ENCODE measurements around the gene PTEN. TPM values are rescaled to one million over a fixed set of nuclear protein-coding genes. Genes with fewer than 3 reads are reported as not detected.
"Not testable (repeated sequence)": the region's sequence is repeated elsewhere in the genome, so short reads cannot be mapped to it uniquely, and the experiment has no call there.

The PTEN gene
- total RNA-seq, 2 experiments from 2014 or later = 44.5 to 50.8 TPM

- H3K9me3 Mint-ChIP-seq = no peaks in the 10 kb centered on the region
Measured at GRCh38 chr10:87875929-87876571, 12.6 kb downstream of the PTEN start.

GRCh38 chr10:87878664-87879459 lies 15.4 kb downstream of the PTEN start:
- Mint-ChIP-seq H3K4me1 (peaks cover 33% of the 10 kb centered on the region), H3K36me3 (peaks cover 36% of the 10 kb centered on the region), H3K27ac (peak overlapping the region; percentile 4), H3K27me3 (no peaks in the 10 kb centered on the region), H3K4me3 (no peak overlapping the region), H3K9me3 (no peaks in the 10 kb centered on the region)
- no peak for DNase-seq

More at GRCh38 chr10:87875929-87876571, 12.6 kb downstream of the PTEN start:
- Mint-ChIP-seq H3K27me3 (no peaks in the 10 kb centered on the region), H3K27ac (no peak overlapping the region), H3K4me1 (peaks cover 41% of the 10 kb centered on the region), H3K36me3 (peaks cover 27% of the 10 kb centered on the region), H3K4me3 (no peak overlapping the region)
- no peak for DNase-seq

GRCh38 chr10:87880336-87880735 lies 16.9 kb downstream of the PTEN start:
- H3K9me3 Mint-ChIP-seq = no peaks in the 10 kb centered on the region
- DNase-seq = no peak
- H3K4me1 Mint-ChIP-seq = peaks cover 26% of the 10 kb centered on the region
- H3K36me3 Mint-ChIP-seq = peaks cover 38% of the 10 kb centered on the region
- no peak overlapping the region for H3K4me3 Mint-ChIP-seq
- H3K27ac Mint-ChIP-seq = no peak overlapping the region
- H3K27me3 Mint-ChIP-seq = no peaks in the 10 kb centered on the region

- not testable (repeated sequence) for H3K4me3 Mint-ChIP-seq
- H3K27ac Mint-ChIP-seq = peak overlapping the region; percentile 38
Measured at GRCh38 chr10:87881373-87882059, 18.1 kb downstream of the PTEN start.

GRCh38 chr10:87882555-87883294 lies 19.3 kb downstream of the PTEN start:
- DNase-seq = no peak
- H3K9me3 Mint-ChIP-seq = peaks cover 18% of the 10 kb centered on the region
- no peak overlapping the region for H3K4me3 Mint-ChIP-seq
- H3K36me3 Mint-ChIP-seq = peaks cover 60% of the 10 kb centered on the region
- peaks cover 32% of the 10 kb centered on the region for H3K4me1 Mint-ChIP-seq
- peak overlapping the region; percentile 75 for H3K27ac Mint-ChIP-seq
- no peaks in the 10 kb centered on the region for H3K27me3 Mint-ChIP-seq

More at GRCh38 chr10:87881373-87882059, 18.1 kb downstream of the PTEN start:
- not testable (repeated sequence) for DNase-seq, H3K27me3 Mint-ChIP-seq, H3K9me3 Mint-ChIP-seq
- H3K4me1 Mint-ChIP-seq = peaks cover 28% of the 10 kb centered on the region
- peaks cover 49% of the 10 kb centered on the region for H3K36me3 Mint-ChIP-seq

- Mint-ChIP-seq H3K27ac (no peak overlapping the region), H3K9me3 (peaks cover 18% of the 10 kb centered on the region), H3K27me3 (no peaks in the 10 kb centered on the region), H3K4me3 (no peak overlapping the region), H3K4me1 (peaks cover 27% of the 10 kb centered on the region), H3K36me3 (peaks cover 47% of the 10 kb centered on the region)
- DNase-seq = no peak
Measured at GRCh38 chr10:87886635-87887034, 23.2 kb downstream of the PTEN start.

- no peak overlapping the region for H3K4me3 Mint-ChIP-seq
Measured at GRCh38 chr10:87887146-87887545, 23.7 kb downstream of the PTEN start.

GRCh38 chr10:87887548-87888289 lies 24.3 kb downstream of the PTEN start:
- Mint-ChIP-seq H3K4me1 (peaks cover 21% of the 10 kb centered on the region), H3K36me3 (peaks cover 45% of the 10 kb centered on the region)
- DNase-seq = no peak

More at GRCh38 chr10:87887146-87887545, 23.7 kb downstream of the PTEN start:
- Mint-ChIP-seq H3K27ac (no peak overlapping the region), H3K36me3 (peaks cover 42% of the 10 kb centered on the region), H3K27me3 (no peaks in the 10 kb centered on the region), H3K9me3 (peaks cover 18% of the 10 kb centered on the region), H3K4me1 (peaks cover 23% of the 10 kb centered on the region)
- no peak for DNase-seq

GRCh38 chr10:87895430-87895829 lies 32.0 kb downstream of the PTEN start:
- H3K4me3 Mint-ChIP-seq = no peak overlapping the region
- peaks cover 29% of the 10 kb centered on the region for H3K4me1 Mint-ChIP-seq
- DNase-seq = no peak
- no peaks in the 10 kb centered on the region for H3K27me3 Mint-ChIP-seq
- H3K36me3 Mint-ChIP-seq = peaks cover 55% of the 10 kb centered on the region
- peaks cover 22% of the 10 kb centered on the region for H3K9me3 Mint-ChIP-seq
- H3K27ac Mint-ChIP-seq = no peak overlapping the region

More at GRCh38 chr10:87887548-87888289, 24.3 kb downstream of the PTEN start:
- Mint-ChIP-seq H3K27ac (no peak overlapping the region), H3K27me3 (no peaks in the 10 kb centered on the region), H3K4me3 (no peak overlapping the region), H3K9me3 (peaks cover 18% of the 10 kb centered on the region)

GRCh38 chr10:87896216-87896615 lies 32.8 kb downstream of the PTEN start:
- H3K27ac Mint-ChIP-seq = no peak overlapping the region
- H3K27me3 Mint-ChIP-seq = no peaks in the 10 kb centered on the region
- H3K36me3 Mint-ChIP-seq = peaks cover 62% of the 10 kb centered on the region
- DNase-seq = no peak
- peaks cover 34% of the 10 kb centered on the region for H3K4me1 Mint-ChIP-seq
- H3K9me3 Mint-ChIP-seq = peaks cover 28% of the 10 kb centered on the region
- H3K4me3 Mint-ChIP-seq = no peak overlapping the region

GRCh38 chr10:87897957-87898356 lies 34.5 kb downstream of the PTEN start:
- Mint-ChIP-seq H3K4me1 (peaks cover 29% of the 10 kb centered on the region), H3K36me3 (peaks cover 75% of the 10 kb centered on the region), H3K9me3 (peaks cover 41% of the 10 kb centered on the region)
- H3K27ac Mint-ChIP-seq, DNase-seq, H3K27me3 Mint-ChIP-seq, H3K4me3 Mint-ChIP-seq: not testable (repeated sequence)

- not testable (repeated sequence) for H3K27me3 Mint-ChIP-seq, H3K4me3 Mint-ChIP-seq, H3K27ac Mint-ChIP-seq, DNase-seq
- Mint-ChIP-seq H3K4me1 (peaks cover 33% of the 10 kb centered on the region), H3K36me3 (peaks cover 92% of the 10 kb centered on the region), H3K9me3 (peaks cover 53% of the 10 kb centered on the region)
Measured at GRCh38 chr10:87903396-87903795, 40.0 kb downstream of the PTEN start.

GRCh38 chr10:87913156-87913921 lies 49.9 kb downstream of the PTEN start:
- no peak for DNase-seq
- H3K36me3 Mint-ChIP-seq = peaks cover 69% of the 10 kb centered on the region
- peaks cover 40% of the 10 kb centered on the region for H3K9me3 Mint-ChIP-seq
- H3K4me3 Mint-ChIP-seq = no peak overlapping the region
- peaks cover 19% of the 10 kb centered on the region for H3K4me1 Mint-ChIP-seq
- no peaks in the 10 kb centered on the region for H3K27me3 Mint-ChIP-seq
- H3K27ac Mint-ChIP-seq = no peak overlapping the region

Measured in activated naive CD8-positive, alpha-beta T cell treated with anti-CD3 and anti-CD28 coated beads for 36 hours (primary cell).